Activated CD4-positive, CD25-positive, alpha-beta regulatory T cell treated with anti-CD3 and anti-CD28 coated beads, Interleukin-2, amount 50 U/mL, for 72 hours (primary cell): ENCODE data around the gene LRRC28.

ENCODE experiments used
- DNase-seq: peaks from one replicate; pipeline ENCODE4 v3.0.0; 2021

LRRC28 gene

DNA sequence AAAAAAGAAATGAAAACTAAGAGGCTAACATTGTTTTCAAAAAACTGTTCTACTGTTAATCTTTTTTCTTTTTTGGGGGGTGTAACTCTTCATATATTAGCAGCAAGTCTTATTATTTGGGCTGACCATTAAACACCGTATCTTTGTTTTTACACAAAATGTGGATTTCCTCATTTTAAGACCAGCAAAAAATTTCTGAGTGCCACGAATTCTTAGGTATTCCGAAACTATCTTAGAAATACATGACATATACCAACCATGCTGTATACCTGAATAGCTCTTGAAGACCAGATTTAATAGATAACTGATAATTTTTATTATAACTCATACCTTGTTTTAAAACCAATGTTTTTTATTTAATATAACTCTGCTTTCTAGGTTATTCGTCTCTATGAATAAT lies 1.3 kb upstream of the LRRC28 start:
- DNase-seq, result no peak

- DNase-seq, result no peak
Observed at GRCh38 chr15:99250494-99250856, 806 bp upstream of the LRRC28 start.

GRCh38 chr15:99252326-99252725 lies 1.0 kb downstream of the LRRC28 start:
- no peak for DNase-seq

GRCh38 chr15:99253381-99254090 lies 2.3 kb downstream of the LRRC28 start:
- DNase-seq, result no peak

DNA sequence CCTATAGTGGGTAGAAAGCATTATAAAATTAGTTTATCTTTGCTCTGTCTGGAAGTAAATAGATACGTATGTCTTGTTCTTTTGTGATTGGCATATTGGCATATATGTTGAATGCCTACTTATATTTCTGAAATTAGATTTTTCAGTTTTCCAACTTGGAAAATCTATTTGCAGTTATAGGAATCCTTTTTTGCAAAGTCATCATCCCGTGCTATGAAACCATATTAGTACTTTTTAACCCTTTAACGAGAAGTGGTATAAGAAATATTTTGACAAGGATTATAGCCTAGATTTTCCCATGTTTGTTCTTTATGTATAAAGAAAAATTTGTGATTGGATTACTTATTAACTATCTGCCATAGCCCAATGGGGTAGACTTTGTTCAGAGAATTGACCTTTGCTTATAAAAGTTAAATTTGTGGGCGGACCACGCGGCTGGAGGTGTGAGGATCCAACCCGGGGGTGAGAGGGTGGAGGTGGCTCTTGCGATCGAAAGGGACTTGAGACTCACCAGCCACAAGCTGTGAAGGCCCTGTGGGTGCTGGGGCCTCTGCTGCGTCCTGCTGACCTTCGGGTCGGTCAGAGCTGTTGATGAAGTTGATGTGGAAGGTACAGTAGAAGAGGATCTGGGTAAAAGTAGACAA lies 5.9 kb downstream of the LRRC28 start:
- DNase-seq, result no peak

GRCh38 chr15:99264125-99264524 lies 12.8 kb downstream of the LRRC28 start:
- DNase-seq, result no peak

- DNase-seq, result no peak
Observed at GRCh38 chr15:99265541-99266070, 14.3 kb downstream of the LRRC28 start.

GRCh38 chr15:99267957-99268356 lies 16.7 kb downstream of the LRRC28 start:
- no peak for DNase-seq

DNA sequence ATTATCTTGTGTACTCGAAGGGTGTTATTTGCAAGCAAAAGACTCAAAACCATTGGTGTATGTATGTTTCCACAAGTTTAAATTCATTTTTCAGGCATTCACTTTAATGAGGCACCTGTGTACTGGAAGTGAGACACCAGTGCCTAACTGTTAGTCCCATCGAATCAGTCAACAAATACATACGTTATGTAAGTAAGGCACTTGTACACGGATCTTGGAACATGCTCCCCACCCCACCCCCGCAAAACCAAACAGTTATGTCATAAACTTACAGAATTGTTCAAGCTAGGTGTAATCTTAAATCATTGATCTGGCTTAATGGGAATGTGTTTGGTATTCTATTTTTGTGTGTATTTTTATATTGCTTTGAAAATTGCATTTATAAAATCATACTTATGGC lies 17.1 kb downstream of the LRRC28 start:
- DNase-seq, result no peak

DNA sequence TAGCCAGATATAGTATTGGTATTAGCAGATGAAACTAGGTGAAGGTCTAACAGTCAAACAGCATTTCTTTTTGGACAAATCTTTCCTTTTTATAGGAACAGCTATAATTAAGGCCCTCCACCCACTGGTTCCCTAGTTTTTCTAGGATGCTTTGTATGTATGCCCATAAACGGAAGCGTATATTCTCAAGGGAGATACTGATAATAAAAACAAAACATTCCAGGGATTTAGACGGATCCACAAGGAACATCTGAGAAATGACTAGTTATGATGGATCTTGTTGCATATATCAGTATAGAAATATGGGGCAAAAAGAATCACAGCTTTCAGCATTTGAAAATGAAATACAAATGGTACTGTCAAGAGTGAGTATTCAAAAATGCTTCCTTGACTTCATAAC lies 22.5 kb downstream of the LRRC28 start:
- no peak for DNase-seq

GRCh38 chr15:99275061-99275460 lies 23.8 kb downstream of the LRRC28 start:
- DNase-seq, result no peak

GRCh38 chr15:99275525-99276128 lies 24.3 kb downstream of the LRRC28 start:
- no peak for DNase-seq

DNA sequence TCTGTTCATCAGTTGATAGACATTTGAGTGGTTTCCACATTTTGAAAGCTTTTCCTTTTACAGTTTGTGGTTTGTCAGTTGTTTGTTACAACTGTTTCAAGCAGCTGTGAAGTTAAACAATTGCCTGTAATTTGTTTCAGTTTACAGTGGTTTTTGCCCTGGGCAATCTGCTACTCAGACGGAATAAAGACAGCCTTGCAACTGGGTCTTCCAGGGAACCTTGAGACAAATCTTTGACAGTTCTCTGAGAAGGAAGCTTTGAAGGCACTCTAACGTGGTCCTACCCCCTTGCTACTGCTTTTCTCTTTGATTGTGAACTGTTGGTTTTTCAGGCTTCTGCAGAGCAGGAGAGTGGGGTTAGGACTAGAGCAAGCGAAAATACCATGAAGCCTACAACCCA lies 28.0 kb downstream of the LRRC28 start:
- no peak for DNase-seq

GRCh38 chr15:99279827-99280226 lies 28.5 kb downstream of the LRRC28 start:
- DNase-seq, result no peak

DNA sequence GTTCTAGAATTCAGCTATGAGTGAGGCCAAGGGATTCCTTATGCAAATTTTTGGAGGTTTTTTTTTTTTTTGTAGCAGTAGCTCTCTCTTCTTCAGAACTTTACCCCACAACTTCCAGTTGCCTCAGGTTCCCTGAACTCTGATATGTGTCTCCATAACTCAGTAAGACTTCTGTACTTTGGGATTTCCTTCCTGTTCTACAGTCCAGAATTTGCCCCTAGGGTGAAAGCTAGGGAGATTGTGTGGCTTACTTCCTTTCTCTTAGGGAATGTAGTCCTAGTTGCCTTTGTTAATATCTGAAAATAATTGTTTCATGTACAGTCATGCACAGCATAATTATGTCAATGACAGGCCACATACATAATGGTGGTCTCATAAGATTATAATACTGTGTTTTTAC lies 30.8 kb downstream of the LRRC28 start:
- no peak for DNase-seq

DNA sequence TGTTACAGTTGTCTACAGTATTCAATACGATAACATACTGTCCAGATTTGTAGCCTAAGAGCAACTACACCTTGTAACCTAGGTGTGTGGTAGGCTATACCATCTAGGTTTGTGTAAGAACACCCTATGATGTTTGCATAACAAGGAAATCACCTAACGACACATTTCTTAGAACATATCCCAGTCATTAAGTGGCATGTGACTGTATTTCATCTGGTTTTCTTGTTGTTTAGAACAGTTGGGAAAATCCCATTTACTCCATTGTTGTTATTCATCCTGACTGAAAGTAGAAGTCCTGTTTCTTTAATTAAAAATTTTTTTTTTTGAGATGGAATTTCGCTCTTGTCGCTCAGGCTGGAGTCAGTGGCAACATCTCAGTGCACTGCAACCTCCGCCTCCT lies 31.3 kb downstream of the LRRC28 start:
- DNase-seq, result no peak

- DNase-seq, result no peak
Observed at GRCh38 chr15:99283717-99284116, 32.4 kb downstream of the LRRC28 start.

- no peak for DNase-seq
Observed at GRCh38 chr15:99291643-99292042, 40.4 kb downstream of the LRRC28 start.

DNA sequence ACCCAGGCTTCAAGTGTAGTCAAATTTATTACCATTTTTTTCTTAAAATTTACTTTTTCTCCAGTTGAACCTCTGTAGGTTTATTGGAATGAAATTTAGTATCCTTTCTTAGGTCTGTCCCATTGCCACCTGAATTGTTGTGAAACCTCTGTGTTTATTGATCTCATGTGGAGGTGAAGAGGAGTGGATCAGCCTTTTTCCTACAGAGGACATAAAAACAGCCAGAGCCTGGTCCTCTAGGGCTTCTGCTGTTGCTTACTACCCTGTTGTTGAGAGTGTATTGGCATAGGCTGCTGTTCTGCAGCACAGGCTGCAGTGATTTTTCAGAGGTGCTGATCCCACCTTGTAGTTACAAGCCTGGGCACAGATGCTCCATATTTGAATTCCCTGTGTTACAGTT lies 44.6 kb downstream of the LRRC28 start:
- no peak for DNase-seq

- no peak for DNase-seq
Observed at GRCh38 chr15:99296386-99296785, 45.1 kb downstream of the LRRC28 start.

DNA sequence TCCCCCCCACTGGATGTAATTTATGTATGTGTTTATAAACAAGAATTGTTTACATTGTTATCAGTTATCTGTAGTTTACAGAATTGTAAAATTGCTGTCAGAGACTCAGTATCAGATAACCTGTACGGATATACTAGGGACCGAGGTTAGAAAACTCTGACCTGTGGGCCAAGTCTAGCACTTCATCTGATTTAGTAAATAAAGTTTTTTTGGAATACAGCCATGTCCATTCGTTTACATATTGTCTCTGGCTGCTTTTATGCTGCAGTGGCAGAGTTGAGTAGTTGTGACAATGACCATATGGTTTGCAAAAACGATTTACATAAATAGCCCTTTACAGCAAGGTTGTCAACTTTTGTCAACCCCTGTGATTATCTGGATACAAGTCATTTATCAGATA lies 52.6 kb downstream of the LRRC28 start:
- no peak for DNase-seq

DNA sequence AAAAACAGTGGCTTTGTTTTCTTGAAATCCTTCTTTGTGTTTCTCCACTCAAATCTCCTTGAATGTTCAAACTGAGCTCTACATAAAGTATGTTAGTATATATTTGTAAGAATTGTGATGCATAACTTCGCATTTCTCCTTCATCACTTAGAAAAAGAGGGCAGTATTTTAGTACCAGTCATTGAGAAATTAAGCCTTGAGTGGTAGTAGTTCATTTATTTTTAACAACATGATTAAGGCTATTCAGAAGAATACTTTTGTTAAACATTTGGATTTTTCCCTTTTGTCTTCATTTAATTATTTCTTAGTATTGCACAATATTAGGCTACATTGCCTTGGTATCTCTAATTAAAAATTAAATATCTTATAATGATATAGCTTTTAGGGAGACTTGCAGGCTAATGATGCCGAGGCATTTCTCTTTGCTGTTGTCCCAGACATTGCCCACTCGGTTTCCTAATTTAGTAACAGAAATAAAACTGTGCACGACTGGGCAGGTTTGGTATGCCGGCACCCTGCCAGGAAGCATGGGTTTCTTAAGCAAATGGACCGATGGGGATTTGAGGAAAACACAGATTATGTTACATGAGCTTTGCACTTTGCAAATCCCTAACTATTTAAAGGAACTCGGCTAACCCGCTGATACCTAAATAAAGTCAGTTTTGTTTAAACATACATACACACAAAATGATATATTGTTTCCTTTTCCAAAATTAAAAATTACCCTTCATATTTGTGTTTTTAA lies 54.7 kb downstream of the LRRC28 start:
- DNase-seq, result no peak

GRCh38 chr15:99306694-99307338 lies 55.5 kb downstream of the LRRC28 start:
- DNase-seq, result no peak
